UCSD-AML1 (cell line): ENCODE results near the gene KASH5.
"Not testable (repeated sequence)": the region's sequence is repeated elsewhere in the genome, so short reads cannot be mapped to it uniquely, and the experiment has no call there.

ENCODE experiments used
- DNase-seq: peaks from one replicate; lab custom pipeline; 2025; ENCODE audit not compliant: unreplicated experiment; lab: John Stamatoyannopoulos, UW

Gene KASH5

GRCh38 chr19:49362048-49362928 lies 25.8 kb upstream of the KASH5 start, which contains the start of gene TEAD2:
Gene TEAD2, minus strand, starts transcription at chr19:49362416. Its CDS starts 2,341 bp downstream, at chr19:49360075.
- no peak for DNase-seq

DNA sequence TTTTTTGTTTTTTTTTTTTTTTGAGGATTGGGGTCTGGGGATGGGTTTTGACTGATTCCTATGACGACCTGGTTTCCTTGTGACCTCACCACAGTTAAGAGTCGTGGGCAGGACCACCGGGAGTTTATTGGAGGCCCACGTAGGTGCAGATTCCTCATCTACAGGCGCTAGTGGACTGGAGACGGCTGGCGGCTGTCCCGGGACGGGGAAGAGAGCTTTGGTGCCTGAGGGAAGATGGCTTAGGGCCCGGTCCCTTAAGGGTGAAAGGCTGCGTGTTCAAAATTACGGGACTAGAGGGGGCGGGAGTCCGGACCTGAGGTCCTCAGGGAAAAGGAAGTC lies 25.2 kb upstream of the KASH5 start:
- no peak for DNase-seq

GRCh38 chr19:49363268-49364082 lies 24.6 kb upstream of the KASH5 start, which contains the start of gene DKKL1:
Gene DKKL1, plus strand, starts transcription at chr19:49363877. Its CDS starts 122 bp downstream, at chr19:49363999.
- no peak for DNase-seq

- DNase-seq = no peak
Observed at GRCh38 chr19:49364083-49364737, 23.8 kb upstream of the KASH5 start.

DNA sequence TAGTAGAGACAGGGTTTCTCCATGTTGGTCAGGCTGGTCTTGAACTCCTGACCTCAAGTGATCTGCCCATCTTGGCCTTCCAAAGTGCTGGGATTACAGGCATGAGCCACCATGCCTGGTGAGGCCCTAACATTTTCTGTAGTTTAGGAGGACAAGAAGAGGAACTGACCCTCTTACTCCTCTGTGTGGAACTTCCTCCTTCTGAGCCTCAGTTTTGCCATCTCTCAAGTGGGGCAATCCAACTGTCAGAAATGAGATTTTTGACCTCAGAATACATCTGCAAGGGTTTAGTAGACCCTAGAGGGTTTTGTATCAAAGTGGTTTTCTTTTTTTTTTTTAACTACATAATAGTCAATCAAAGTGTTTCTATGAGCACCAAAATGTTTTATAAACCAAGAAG lies 21.9 kb upstream of the KASH5 start:
- DNase-seq = no peak

DNA sequence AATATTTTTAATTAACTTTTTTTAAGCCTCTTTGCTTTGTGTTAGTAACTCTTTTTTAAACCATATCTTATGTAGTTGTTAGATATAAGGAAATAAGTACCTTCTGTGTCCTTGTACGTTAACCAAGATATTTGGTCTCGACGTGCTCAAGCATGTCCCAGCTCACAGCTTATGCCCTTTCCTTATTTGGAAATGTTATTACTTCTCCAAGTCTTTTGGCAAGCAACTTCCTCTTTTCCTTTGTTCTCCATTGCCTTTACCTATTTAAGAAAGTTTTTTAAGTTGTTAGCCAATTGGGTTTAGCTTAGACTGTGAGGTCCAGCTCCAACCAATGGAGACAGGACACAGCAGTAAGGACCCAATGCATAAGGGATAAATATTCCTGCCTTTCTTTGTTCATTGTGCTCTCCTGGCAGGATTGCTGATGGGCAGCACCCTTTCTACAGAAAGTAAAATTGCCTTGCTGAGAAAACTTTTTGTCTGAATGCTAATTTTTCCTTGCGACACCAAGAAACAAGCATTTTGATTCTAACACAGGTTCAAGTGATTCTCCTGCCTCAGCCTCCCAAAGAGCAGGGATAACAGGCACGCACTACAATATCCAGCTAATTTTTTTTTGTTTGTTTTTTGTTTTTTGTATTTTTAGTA lies 19.2 kb upstream of the KASH5 start:
- DNase-seq = no peak

- DNase-seq = no peak
Observed at GRCh38 chr19:49371184-49371583, 16.9 kb upstream of the KASH5 start.

- not testable (repeated sequence) for DNase-seq
Observed at GRCh38 chr19:49373174-49373573, 14.9 kb upstream of the KASH5 start.

DNA sequence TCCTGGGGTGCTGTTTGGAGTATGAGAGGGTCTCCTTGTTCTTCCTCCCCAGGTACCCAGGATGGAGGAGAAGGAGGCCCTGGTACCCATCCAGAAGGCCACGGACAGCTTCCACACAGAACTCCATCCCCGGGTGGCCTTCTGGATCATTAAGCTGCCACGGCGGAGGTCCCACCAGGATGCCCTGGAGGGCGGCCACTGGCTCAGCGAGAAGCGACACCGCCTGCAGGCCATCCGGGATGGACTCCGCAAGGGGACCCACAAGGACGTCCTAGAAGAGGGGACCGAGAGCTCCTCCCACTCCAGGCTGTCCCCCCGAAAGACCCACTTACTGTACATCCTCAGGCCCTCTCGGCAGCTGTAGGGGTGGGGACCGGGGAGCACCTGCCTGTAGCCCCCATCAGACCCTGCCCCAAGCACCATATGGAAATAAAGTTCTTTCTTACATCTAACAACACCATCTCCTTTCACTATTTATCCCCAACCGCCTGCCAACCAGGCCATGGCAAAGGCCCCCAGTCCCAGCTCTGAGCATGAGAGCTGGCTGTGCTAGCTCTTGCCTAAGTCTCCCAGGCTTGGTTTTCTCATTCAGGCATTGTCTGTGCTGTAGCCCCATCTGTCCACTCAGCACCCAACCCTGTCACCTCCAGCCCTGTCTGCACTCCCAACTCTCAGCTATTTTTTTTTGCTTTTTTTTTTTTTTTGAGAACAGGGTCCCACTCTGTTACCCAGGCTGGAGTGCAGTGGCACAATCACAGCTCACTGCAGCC lies 13.2 kb upstream of the KASH5 start:
- DNase-seq = no peak

DNA sequence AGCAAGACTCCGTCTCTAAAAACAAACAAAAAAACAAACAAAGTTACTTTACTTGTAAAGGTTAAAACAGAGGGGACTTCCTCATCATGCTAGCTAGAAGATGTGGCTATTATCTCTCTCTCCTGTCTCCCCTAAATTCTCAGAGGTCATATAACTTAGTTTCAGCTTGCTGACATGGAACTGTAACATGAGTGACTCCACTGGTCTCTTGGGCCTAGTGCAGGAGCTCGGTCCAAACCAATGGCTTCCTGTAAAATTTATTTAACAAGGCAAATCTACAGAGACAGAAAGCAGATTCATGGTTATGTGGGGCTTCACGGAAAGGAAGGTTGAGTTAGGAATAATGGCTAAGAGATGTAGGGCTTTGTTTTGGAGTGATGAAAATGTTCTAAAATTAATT lies 9.5 kb upstream of the KASH5 start:
- DNase-seq = no peak

- DNase-seq = no peak
Observed at GRCh38 chr19:49380391-49380790, 7.7 kb upstream of the KASH5 start.

DNA sequence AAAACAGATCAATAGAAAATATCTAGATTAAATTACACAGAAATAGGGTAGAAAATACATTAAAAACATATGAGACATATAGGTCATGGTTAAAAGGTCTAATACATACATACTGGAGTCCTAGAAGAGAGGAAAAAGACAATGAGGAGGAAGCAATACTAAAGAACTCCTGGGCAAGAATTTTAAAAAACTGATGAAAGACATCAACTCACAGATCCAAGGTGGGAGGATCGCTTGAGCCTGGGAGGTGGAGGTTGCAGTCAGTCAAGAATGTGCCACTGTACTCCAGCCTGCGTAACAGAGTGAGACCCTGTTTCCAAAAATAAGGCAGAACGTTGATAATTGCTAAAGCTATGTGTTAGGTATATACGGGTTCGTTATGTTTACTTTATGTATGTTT lies 5.4 kb upstream of the KASH5 start:
- no peak for DNase-seq

GRCh38 chr19:49383599-49383998 lies 4.5 kb upstream of the KASH5 start:
- DNase-seq = no peak

- no peak for DNase-seq
Observed at GRCh38 chr19:49389406-49389805, 1.4 kb downstream of the KASH5 start.

GRCh38 chr19:49390131-49390928 lies 2.3 kb downstream of the KASH5 start:
- no peak for DNase-seq

GRCh38 chr19:49390929-49391359 lies 2.9 kb downstream of the KASH5 start:
- DNase-seq = no peak

GRCh38 chr19:49391581-49392399 lies 3.7 kb downstream of the KASH5 start:
- DNase-seq = peak; percentile 76

GRCh38 chr19:49393881-49394280 lies 5.8 kb downstream of the KASH5 start:
- no peak for DNase-seq
